GM10248 (cell line): ENCODE measurements around the gene ADGRD1.

ENCODE experiments used
- CTCF ChIA-PET: fragments of 300-600 bp; sonication (Branson Sonifier 250); formaldehyde crosslinking; extraction: SDS; loops from one replicate; lab custom pipeline; 2021; ENCODE audit warnings: antibody characterized with exemption; lab: Yijun Ruan, JAX
- POLR2A ChIA-PET: fragments of 350-650 bp; sonication (Branson Sonifier 250); formaldehyde crosslinking; extraction: SDS; loops from one replicate; lab custom pipeline; 2020; ENCODE audit warnings: antibody characterized with exemption; lab: Yijun Ruan, JAX
- DNase-seq: peaks from one replicate; pipeline ENCODE4 v3.0.0; 2012; ENCODE audit errors: extremely low spot score
- CTCF ChIP-seq: IDR thresholded peaks from 2 replicates; pipeline ENCODE4 v1.5.1; 2012; ENCODE audit warnings: mild to moderate bottlenecking, low read depth; ENCODE audit errors: extremely low read depth, missing control alignments, control extremely low read depth

ADGRD1 gene

GRCh38 chr12:131032082-131032750 is 78.5 kb downstream of the ADGRD1 start:
- ChIA-PET CTCF (interaction anchor here (0.9 kb wide), 1 partner anchor 100 kb away, joined by 4 read pairs; no protein-coding TSS in a partner anchor), POLR2A (no interaction called here)
- DNase-seq = no peak
- no peak for TF ChIP-seq CTCF

- TF ChIP-seq CTCF = no peak
- DNase-seq = no peak
- POLR2A ChIA-PET = no interaction called here
- CTCF ChIA-PET = no interaction called here
These were observed 79.8 kb downstream of the ADGRD1 start for GRCh38 chr12:131033486-131033885.

GRCh38 chr12:131033886-131034482 is 80.3 kb downstream of the ADGRD1 start:
- POLR2A ChIA-PET = no interaction called here
- no peak for DNase-seq
- CTCF ChIA-PET = no interaction called here
- TF ChIP-seq CTCF = no peak

GRCh38 chr12:131034631-131035244 is 81.0 kb downstream of the ADGRD1 start:
- POLR2A ChIA-PET = no interaction called here
- CTCF ChIA-PET = no interaction called here
- DNase-seq = peak; percentile 53
- TF ChIP-seq CTCF = no peak

GRCh38 chr12:131035245-131035681 is 81.6 kb downstream of the ADGRD1 start:
- no peak for TF ChIP-seq CTCF
- DNase-seq = peak; percentile 78
- CTCF ChIA-PET = no interaction called here
- POLR2A ChIA-PET = no interaction called here

GRCh38 chr12:131038159-131038558 is 84.5 kb downstream of the ADGRD1 start:
- POLR2A ChIA-PET = no interaction called here
- no peak for DNase-seq
- no peak for TF ChIP-seq CTCF
- CTCF ChIA-PET = interaction anchor here (1.3 kb wide), 1 partner anchor 11 kb away, joined by 3 read pairs; no protein-coding TSS in a partner anchor
